ENCODE results near the gene IFIT1. TPM values are rescaled to one million over a fixed set of nuclear protein-coding genes. Genes with fewer than 3 reads are reported as not detected.

The IFIT1 gene
- total and polyA plus RNA-seq, 9 of the 15 experiments (the other 6 are each of a cell fraction or from before 2014, with no cell fraction given), result 0.03 to 0.40 (median 0.18) TPM

GRCh38 chr10:89379103-89379502 lies 13.3 kb upstream of the IFIT1 start:
- no TSS peak for BruUV-seq (replicated peaks)
- CTCF ChIA-PET (ENCODE audit: low intra/inter-chr PET ratio), result no interaction called here
- ATAC-seq, result no peak

More at GRCh38 chr10:89379103-89379502, 13.3 kb upstream of the IFIT1 start:
- POLR2A ChIA-PET, result no interaction called here
- H3K4me2 ChIP-seq (ENCODE audit: insufficient read depth, low read length), result no peak overlapping the region
- no peaks in the 10 kb centered on the region for H4K20me1 ChIP-seq (replicated peaks; ENCODE audit: control insufficient read depth, insufficient read depth, low read length)
- peaks cover 0 to 11% of the 10 kb centered on the region in 2 experiments; a peak in 3 of 5 replicates for H3K4me1 ChIP-seq (replicated peaks in 1 of 2; ENCODE audit: control insufficient read depth in 2 of 2, insufficient read depth in 2 of 2, low read length in 2 of 2)
- no peaks in the 10 kb centered on the region for H3K9me3 ChIP-seq (replicated peaks; ENCODE audit: control insufficient read depth, insufficient read depth, low read depth, low read length)
- no peaks in the 10 kb centered on the region for H3K36me3 ChIP-seq (ENCODE audit: control insufficient read depth, insufficient read depth, low read length)
- no peaks in the 10 kb centered on the region for H3K9me1 ChIP-seq (ENCODE audit: control insufficient read depth, insufficient read depth, low read length)
- H3K27ac ChIP-seq (ENCODE audit: extremely low read depth, low read depth, low read length), result no peak overlapping the region
- no peak for DNase-seq (ENCODE audit: extremely low read depth in 1 of 4, low spot score in 3 of 4)
- no peak overlapping the region for H3K9ac ChIP-seq (ENCODE audit: insufficient read depth in 1 of 2, low read depth in 2 of 2, low read length in 2 of 2)
- H2AFZ ChIP-seq (ENCODE audit: low read depth, low read length), result no peak overlapping the region
- H3K4me3 ChIP-seq, result no peak overlapping the region
- H3K27me3 ChIP-seq (ENCODE audit: control insufficient read depth in 2 of 2, insufficient read depth in 2 of 2, low read length in 2 of 2), result no peaks in the 10 kb centered on the region
- FAIRE-seq, result no peak
- in situ Hi-C loops (cut with MboI) (no loop called here), intact Hi-C loops (cut with micrococcal nuclease) (no loop called here)
- no peak for TF ChIP-seq PRDM10 (IDR thresholded peaks at IDR 0.05; ENCODE audit: partially characterized antibody)
- no peak for TF ChIP-seq RBM34 (IDR thresholded peaks at IDR 0.05; ENCODE audit: borderline replicate concordance, insufficient read depth, low read length)
- no peak for TF ChIP-seq THRA (IDR thresholded peaks at IDR 0.05)
- TF ChIP-seq ZNF785 (CRISPR knock-in tag; IDR thresholded peaks at IDR 0.05), result no peak
- TF ChIP-seq SRF (CRISPR knock-in tag; IDR thresholded peaks at IDR 0.05), result no peak
- no peak for TF ChIP-seq SFPQ (IDR thresholded peaks at IDR 0.05; ENCODE audit: low read depth, low read length)
- no peak for TF ChIP-seq SETDB1 (IDR thresholded peaks at IDR 0.05; ENCODE audit: low read length)
- TF ChIP-seq ZNF444 (CRISPR knock-in tag; IDR thresholded peaks at IDR 0.05), result no peak
- no peak for TF ChIP-seq ID3 (CRISPR knock-in tag; IDR thresholded peaks at IDR 0.05)
- TF ChIP-seq ID3 (tag; IDR thresholded peaks at IDR 0.05), result no peak
- H3K79me2 ChIP-seq (ENCODE audit: control insufficient read depth, insufficient read depth, low read length), result no peaks in the 10 kb centered on the region
